PC-3 (cell line): Measurements from ENCODE around the gene CFAP221. TPM values are rescaled to one million over a fixed set of nuclear protein-coding genes. Genes with fewer than 3 reads are reported as not detected.

ENCODE experiments used
- ATAC-seq: fragments of 200-7000 bp; cut with Tn5 transposase; 2 replicates; pipeline ENCODE4 v1.9.1; 2020; ENCODE audit warnings: mild to moderate bottlenecking, moderate library complexity
- BruUV-seq: library from RNA; stranded (reverse); fragments of 400-500 nt; replicated peaks from 2 replicates; lab custom pipeline; 2021; lab: Mats Ljungman, UMichigan
- CTCF ChIA-PET: fragments of 300-600 bp; sonication (Branson Sonifier 250); formaldehyde crosslinking; loops from one replicate; lab custom pipeline; 2022; ENCODE audit warnings: antibody characterized with exemption; lab: Charles Lee
- POLR2A ChIA-PET: fragments of 300-600 bp; sonication (Branson Sonifier 250); formaldehyde crosslinking; loops from one replicate; lab custom pipeline; 2022; ENCODE audit warnings: antibody characterized with exemption; ENCODE audit not compliant: unreplicated experiment; lab: Charles Lee
- DNase-seq: peaks from one replicate; pipeline ENCODE4 v3.0.0-alpha.2; 2015
- H2AFZ ChIP-seq: fragments of 300-600 bp; sonication (generic); 2 replicates; pipeline ENCODE4 v1.6.0; 2016; ENCODE audit warnings: antibody characterized with exemption, low read length
- H3F3A ChIP-seq: fragments of 300-600 bp; sonication (generic); one replicate; pipeline ENCODE4 v1.6.0; 2017; ENCODE audit warnings: antibody characterized with exemption, low read length, control low read depth, mild to moderate bottlenecking; ENCODE audit not compliant: unreplicated experiment
- H3K27ac ChIP-seq: fragments of 300-600 bp; sonication (generic); 2 replicates; pipeline ENCODE4 v1.5.1; 2016; ENCODE audit warnings: mild to moderate bottlenecking, low read length
- H3K27me3 ChIP-seq: fragments of 300-600 bp; sonication (generic); 2 replicates; pipeline ENCODE4 v1.6.1; 2016; ENCODE audit warnings: low read length, mixed read lengths
- H3K36me3 ChIP-seq: fragments of 300-600 bp; sonication (generic); 2 replicates; pipeline ENCODE4 v1.6.1; 2016; ENCODE audit warnings: low read depth, mixed run types, low read length, mixed read lengths
- H3K4me1 ChIP-seq: fragments of 300-600 bp; sonication (generic); 2 replicates; pipeline ENCODE4 v1.5.1; 2016; ENCODE audit warnings: low read length; ENCODE audit not compliant: insufficient read depth
- H3K4me2 ChIP-seq: fragments of 300-600 bp; sonication (generic); 2 replicates; pipeline ENCODE4 v1.6.0; 2016; ENCODE audit warnings: low read length
- H3K4me3 ChIP-seq: fragments of 300-600 bp; sonication (generic); 2 replicates; pipeline ENCODE4 v1.5.1; 2016; ENCODE audit warnings: mild to moderate bottlenecking, low read length, mixed read lengths
- H3K79me2 ChIP-seq: fragments of 300-600 bp; sonication (generic); 2 replicates; pipeline ENCODE4 v1.6.1; 2017; ENCODE audit warnings: low read length, mixed read lengths
- H3K9ac ChIP-seq: fragments of 300-600 bp; sonication (generic); 2 replicates; pipeline ENCODE4 v1.6.0; 2016; ENCODE audit warnings: mild to moderate bottlenecking, low read length
- H3K9me2 ChIP-seq: fragments of 300-600 bp; sonication (generic); replicated peaks from 2 replicates; pipeline ENCODE4 v1.6.1; 2016; ENCODE audit warnings: mixed run types, low read length, mixed read lengths
- H3K9me3 ChIP-seq: fragments of 300-600 bp; sonication (generic); 2 replicates; pipeline ENCODE4 v1.6.1; 2016; ENCODE audit warnings: low read length, mixed read lengths
- H4K20me1 ChIP-seq: fragments of 300-600 bp; sonication (generic); 2 replicates; pipeline ENCODE4 v1.6.1; 2016; ENCODE audit warnings: low read length, mixed read lengths
- EZH2 ChIP-seq: fragments of 300-600 bp; sonication (generic); IDR thresholded peaks from one replicate; pipeline ENCODE4 v1.6.1; 2017; ENCODE audit warnings: antibody characterized with exemption, mild to moderate bottlenecking, low read length; ENCODE audit not compliant: unreplicated experiment
- EZH2phosphoT487 ChIP-seq: fragments of 300-600 bp; sonication (generic); IDR thresholded peaks from 2 replicates; pipeline ENCODE4 v1.6.1; 2018; ENCODE audit warnings: mild to moderate bottlenecking, antibody characterized with exemption, low read length, borderline replicate concordance
- intact Hi-C: fragments of 100-400 bp; cut with micrococcal nuclease; formaldehyde crosslinking; loops from 2 replicates; pipeline ENCODE4 v1.9.0; 2023
- total RNA-seq: library from RNA; depleted of rRNA; stranded (reverse); fragments of >200 nt; gene quantifications from 2 replicates; pipeline ENCODE4 v1.2.3, GENCODE V29; 2014
- TF ChIP-seq, protein P1 (sequence below): fragments of 300-600 bp; sonication (generic); conservative IDR thresholded peaks from 2 replicates; pipeline ENCODE4 v1.5.1; 2017; ENCODE audit warnings: antibody characterized with exemption, low read depth, mild to moderate bottlenecking, low read length

The CFAP221 gene
- total RNA-seq, 1 experiment from 2014 or later = not detected

DNA sequence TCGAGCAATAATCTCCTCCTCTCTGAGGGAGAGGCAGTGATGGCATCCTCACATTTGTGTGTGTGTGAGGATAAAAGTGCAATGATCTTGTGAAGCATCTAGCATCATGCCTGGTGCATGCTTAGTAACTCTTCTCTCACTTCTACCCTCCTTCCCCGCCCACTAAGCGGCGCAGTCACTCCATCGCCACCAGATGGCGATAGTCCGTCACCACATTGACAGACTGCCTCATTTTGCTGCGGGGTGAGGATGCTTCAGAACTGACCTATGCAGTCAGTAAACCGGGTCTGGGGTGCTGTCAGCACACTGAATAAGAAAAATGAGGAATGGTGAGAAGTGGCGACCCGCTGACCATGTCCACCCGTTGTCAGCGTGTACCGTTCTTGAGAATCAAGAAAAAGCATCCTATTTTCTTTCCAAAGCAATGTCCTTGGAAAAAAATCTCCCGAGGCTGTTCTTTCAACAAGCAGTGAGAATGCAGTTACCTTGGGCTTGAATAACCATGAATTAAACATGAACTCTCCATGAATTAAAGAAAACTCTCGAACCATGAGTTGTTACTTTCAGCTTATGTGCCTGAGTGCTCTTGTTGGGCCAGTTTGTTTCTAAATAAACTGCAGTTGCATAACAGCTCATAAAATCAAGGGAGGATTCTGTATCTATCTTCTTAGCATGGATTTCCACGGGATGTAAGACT is 97.5 kb downstream of the CFAP221 start:
- ATAC-seq (peak; percentile 98), DNase-seq (peak; percentile 86)
- peak overlapping the region; percentile 21; the same call in 1 of the 2 replicates for H2AFZ ChIP-seq
- H3K4me3 ChIP-seq = no peak overlapping the region
- no peaks in the 10 kb centered on the region for H3K9me3 ChIP-seq
- H3K27ac ChIP-seq = no peak overlapping the region
- peak overlapping the region; percentile 35 for H3K4me2 ChIP-seq
- ChIA-PET CTCF (interaction anchor here (0.7 kb wide), 1 partner anchor 533 kb away, joined by 10 read pairs; no protein-coding TSS in a partner anchor), POLR2A (no interaction called here)
- no peaks in the 10 kb centered on the region for H3F3A ChIP-seq
- intact Hi-C loops = loop anchor here (1.0 to 10.0 kb wide), 2 partner anchors 19 to 533 kb away; no protein-coding TSS in a partner anchor
- no TSS peak for BruUV-seq
- no peaks in the 10 kb centered on the region for H3K36me3 ChIP-seq
- no peaks in the 10 kb centered on the region; the same call in 1 of the 2 replicates for H3K4me1 ChIP-seq
- H3K79me2 ChIP-seq = no peaks in the 10 kb centered on the region
- H3K9me2 ChIP-seq = no peaks in the 10 kb centered on the region
- peaks cover 25% of the 10 kb centered on the region for H3K27me3 ChIP-seq
- H3K9ac ChIP-seq = no peak overlapping the region
- no peaks in the 10 kb centered on the region for H4K20me1 ChIP-seq
- TF ChIP-seq, protein P1, sequence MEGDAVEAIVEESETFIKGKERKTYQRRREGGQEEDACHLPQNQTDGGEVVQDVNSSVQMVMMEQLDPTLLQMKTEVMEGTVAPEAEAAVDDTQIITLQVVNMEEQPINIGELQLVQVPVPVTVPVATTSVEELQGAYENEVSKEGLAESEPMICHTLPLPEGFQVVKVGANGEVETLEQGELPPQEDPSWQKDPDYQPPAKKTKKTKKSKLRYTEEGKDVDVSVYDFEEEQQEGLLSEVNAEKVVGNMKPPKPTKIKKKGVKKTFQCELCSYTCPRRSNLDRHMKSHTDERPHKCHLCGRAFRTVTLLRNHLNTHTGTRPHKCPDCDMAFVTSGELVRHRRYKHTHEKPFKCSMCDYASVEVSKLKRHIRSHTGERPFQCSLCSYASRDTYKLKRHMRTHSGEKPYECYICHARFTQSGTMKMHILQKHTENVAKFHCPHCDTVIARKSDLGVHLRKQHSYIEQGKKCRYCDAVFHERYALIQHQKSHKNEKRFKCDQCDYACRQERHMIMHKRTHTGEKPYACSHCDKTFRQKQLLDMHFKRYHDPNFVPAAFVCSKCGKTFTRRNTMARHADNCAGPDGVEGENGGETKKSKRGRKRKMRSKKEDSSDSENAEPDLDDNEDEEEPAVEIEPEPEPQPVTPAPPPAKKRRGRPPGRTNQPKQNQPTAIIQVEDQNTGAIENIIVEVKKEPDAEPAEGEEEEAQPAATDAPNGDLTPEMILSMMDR = peak; percentile 94
- no peak for TF ChIP-seq EZH2phosphoT487

DNA sequence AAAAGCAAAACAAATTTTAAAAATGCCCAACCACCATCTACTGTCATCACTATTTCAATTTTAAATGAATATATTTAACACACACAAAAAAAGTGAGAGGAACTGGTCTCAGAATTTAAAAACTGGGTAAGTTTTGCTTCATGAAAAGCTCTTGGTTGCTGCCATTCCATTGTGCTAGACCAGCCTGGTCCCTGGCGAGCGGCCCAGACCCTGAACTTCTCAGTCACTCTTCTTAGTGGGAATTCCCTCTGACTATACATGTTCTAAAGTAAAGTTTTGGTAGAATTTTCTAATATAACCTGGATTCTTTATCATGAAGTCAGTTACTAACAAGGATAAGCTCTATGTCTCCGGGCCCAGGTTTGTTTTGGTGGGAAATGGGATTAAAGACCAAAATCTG is 99.9 kb downstream of the CFAP221 start:
- no peak overlapping the region for H3K4me3 ChIP-seq
- H2AFZ ChIP-seq = no peak overlapping the region
- no peaks in the 10 kb centered on the region for H3K9me3 ChIP-seq
- no peaks in the 10 kb centered on the region for H3K79me2 ChIP-seq
- H3K36me3 ChIP-seq = no peaks in the 10 kb centered on the region
- peaks cover 9% of the 10 kb centered on the region; the same call in 1 of the 2 replicates for H3K4me1 ChIP-seq
- BruUV-seq = no TSS peak
- H3K9me2 ChIP-seq = no peaks in the 10 kb centered on the region
- no peak overlapping the region for H3K27ac ChIP-seq
- intact Hi-C loops = loop anchor here (10.0 kb wide), 1 partner anchor 531 kb away; no protein-coding TSS in a partner anchor
- CTCF ChIA-PET = no interaction called here
- H3F3A ChIP-seq = no peaks in the 10 kb centered on the region
- ATAC-seq = no peak
- POLR2A ChIA-PET = no interaction called here
- H3K4me2 ChIP-seq = no peak overlapping the region
- H3K9ac ChIP-seq = no peak overlapping the region
- no peak for DNase-seq
- TF ChIP-seq EZH2 = no peak
- TF ChIP-seq EZH2phosphoT487 = no peak
- TF ChIP-seq, protein P1 = no peak
- H3K27me3 ChIP-seq = peaks cover 9% of the 10 kb centered on the region
- H4K20me1 ChIP-seq = no peaks in the 10 kb centered on the region

GRCh38 chr2:119645173-119645855 is 101.1 kb downstream of the CFAP221 start:
- H3K27ac ChIP-seq = no peak overlapping the region
- ChIA-PET CTCF (no interaction called here), POLR2A (no interaction called here)
- peaks cover 17% of the 10 kb centered on the region for H3K4me1 ChIP-seq
- H3K9me3 ChIP-seq = no peaks in the 10 kb centered on the region
- H3F3A ChIP-seq = no peaks in the 10 kb centered on the region
- no peaks in the 10 kb centered on the region for H3K79me2 ChIP-seq
- TF ChIP-seq EZH2phosphoT487 (no peak), EZH2 (no peak)
- TF ChIP-seq, protein P1 = no peak
- intact Hi-C loops = loop anchor here (10.0 kb wide), 1 partner anchor 529 kb away; no protein-coding TSS in a partner anchor
- no peak overlapping the region for H3K4me2 ChIP-seq
- H3K9ac ChIP-seq = no peak overlapping the region
- no peak overlapping the region for H2AFZ ChIP-seq
- BruUV-seq = no TSS peak
- H4K20me1 ChIP-seq = no peaks in the 10 kb centered on the region
- H3K27me3 ChIP-seq = no peaks in the 10 kb centered on the region
- no peaks in the 10 kb centered on the region for H3K36me3 ChIP-seq
- H3K9me2 ChIP-seq = no peaks in the 10 kb centered on the region
- no peak overlapping the region for H3K4me3 ChIP-seq
- DNase-seq (no peak), ATAC-seq (no peak)
